GM13977 (cell line): ENCODE results near the gene CADPS.

ENCODE experiments used
- DNase-seq: peaks from one replicate; pipeline ENCODE4 v3.0.0; 2012; ENCODE audit warnings: low spot score
- in situ Hi-C: fragments of 300-500 bp; cut with MboI; formaldehyde crosslinking; loops from one replicate; pipeline ENCODE4 v1.12.0; 2022; ENCODE audit warnings: low sequenced_read_pairs, low pct_unique_long_range_greater_than_20kb, mixed read lengths, inconsistent platforms; ENCODE audit not compliant: unreplicated experiment
- TF ChIP-seq, protein P1 (sequence below): IDR thresholded peaks from 2 replicates; pipeline ENCODE4 v1.5.1; 2012; ENCODE audit warnings: mild to moderate bottlenecking, control low read depth; ENCODE audit not compliant: insufficient read depth; ENCODE audit errors: extremely low read depth, missing control alignments

Gene CADPS

DNA sequence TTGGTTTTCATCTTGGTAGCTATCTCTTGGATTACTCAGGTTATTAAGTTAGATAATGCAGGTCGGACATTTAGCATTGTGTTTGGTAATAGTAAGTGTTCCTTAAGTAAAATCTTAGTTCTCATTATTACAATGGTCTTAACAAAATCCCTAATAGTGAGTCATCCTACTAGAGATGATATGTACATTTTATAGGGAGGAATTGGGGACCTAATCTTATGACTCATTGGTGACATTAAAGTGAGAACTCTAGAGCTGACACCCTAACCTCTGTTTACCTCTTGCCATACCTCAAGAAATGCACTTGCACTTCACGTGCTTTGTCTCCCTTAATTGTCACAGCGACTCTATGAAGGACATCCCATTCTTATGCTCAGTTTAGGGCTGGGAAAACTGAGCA, 174.9 kb downstream of the CADPS start:
- DNase-seq, result no peak
- in situ Hi-C loops, result no loop called here
- TF ChIP-seq, protein P1, sequence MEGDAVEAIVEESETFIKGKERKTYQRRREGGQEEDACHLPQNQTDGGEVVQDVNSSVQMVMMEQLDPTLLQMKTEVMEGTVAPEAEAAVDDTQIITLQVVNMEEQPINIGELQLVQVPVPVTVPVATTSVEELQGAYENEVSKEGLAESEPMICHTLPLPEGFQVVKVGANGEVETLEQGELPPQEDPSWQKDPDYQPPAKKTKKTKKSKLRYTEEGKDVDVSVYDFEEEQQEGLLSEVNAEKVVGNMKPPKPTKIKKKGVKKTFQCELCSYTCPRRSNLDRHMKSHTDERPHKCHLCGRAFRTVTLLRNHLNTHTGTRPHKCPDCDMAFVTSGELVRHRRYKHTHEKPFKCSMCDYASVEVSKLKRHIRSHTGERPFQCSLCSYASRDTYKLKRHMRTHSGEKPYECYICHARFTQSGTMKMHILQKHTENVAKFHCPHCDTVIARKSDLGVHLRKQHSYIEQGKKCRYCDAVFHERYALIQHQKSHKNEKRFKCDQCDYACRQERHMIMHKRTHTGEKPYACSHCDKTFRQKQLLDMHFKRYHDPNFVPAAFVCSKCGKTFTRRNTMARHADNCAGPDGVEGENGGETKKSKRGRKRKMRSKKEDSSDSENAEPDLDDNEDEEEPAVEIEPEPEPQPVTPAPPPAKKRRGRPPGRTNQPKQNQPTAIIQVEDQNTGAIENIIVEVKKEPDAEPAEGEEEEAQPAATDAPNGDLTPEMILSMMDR, result no peak

DNA sequence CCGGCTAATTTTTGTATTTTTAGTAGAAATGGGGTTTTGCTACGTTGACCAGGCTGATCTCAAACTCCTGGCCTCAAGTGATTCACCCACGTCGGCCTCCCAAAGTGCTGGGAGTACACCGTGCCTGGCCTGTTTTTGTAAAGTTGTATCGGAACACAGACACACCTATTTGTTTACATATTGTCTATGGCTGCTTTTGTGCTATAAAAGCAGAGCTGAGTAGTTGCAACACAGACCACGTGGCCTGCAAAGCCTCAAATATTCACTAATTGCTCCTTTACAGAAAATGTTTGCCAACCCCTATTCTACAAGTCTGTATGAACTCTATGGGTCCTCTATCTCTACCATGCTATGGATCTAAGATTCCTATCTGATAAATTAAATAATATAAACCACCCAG, 175.5 kb downstream of the CADPS start:
- in situ Hi-C loops, result no loop called here
- TF ChIP-seq, protein P1, result no peak
- no peak for DNase-seq

DNA sequence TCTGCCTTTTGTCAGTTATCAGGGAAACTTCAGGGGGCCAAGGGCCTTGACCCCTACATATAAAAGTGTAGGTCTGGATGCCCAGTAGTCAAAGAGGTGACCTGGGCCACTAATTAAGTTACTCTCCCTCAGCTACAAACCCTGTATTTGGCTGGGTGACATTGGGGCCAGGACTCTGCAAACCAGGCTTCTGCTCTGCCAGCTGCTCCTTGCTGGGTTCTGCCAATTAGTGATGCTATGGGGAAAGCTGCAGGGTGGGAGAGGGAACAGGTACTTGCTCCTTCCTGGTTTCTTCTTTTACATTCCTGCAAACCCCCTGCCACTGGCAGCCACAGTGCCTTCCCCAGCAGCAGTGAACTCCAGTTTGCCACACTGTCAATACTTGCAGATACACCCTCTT, 179.2 kb downstream of the CADPS start:
- TF ChIP-seq, protein P1, result no peak
- in situ Hi-C loops, result no loop called here
- DNase-seq, result no peak

DNA sequence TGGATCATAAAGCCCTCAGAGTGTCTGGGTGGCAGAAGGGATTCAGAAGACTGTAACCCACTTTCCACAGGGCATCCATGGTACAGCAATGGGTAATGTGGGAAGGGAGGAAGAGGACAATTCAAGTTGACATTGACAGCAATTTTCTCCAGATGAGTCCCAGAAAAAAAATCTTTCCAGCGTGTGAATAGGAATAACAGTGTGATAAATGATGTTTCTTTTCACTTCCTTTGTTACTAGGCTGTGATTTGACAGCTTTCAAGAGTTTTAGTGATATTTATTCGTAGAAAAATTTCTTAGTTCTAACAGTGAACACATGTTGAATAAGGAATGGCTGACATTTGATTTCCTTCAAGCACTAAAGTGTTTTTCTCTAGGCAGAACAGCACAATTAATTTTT, 186.4 kb downstream of the CADPS start:
- TF ChIP-seq, protein P1, result no peak
- no peak for DNase-seq
- in situ Hi-C loops, result no loop called here

GRCh38 chr3:62688050-62688449, 187.2 kb downstream of the CADPS start:
- no peak for DNase-seq
- in situ Hi-C loops, result no loop called here
- TF ChIP-seq, protein P1, result no peak

DNA sequence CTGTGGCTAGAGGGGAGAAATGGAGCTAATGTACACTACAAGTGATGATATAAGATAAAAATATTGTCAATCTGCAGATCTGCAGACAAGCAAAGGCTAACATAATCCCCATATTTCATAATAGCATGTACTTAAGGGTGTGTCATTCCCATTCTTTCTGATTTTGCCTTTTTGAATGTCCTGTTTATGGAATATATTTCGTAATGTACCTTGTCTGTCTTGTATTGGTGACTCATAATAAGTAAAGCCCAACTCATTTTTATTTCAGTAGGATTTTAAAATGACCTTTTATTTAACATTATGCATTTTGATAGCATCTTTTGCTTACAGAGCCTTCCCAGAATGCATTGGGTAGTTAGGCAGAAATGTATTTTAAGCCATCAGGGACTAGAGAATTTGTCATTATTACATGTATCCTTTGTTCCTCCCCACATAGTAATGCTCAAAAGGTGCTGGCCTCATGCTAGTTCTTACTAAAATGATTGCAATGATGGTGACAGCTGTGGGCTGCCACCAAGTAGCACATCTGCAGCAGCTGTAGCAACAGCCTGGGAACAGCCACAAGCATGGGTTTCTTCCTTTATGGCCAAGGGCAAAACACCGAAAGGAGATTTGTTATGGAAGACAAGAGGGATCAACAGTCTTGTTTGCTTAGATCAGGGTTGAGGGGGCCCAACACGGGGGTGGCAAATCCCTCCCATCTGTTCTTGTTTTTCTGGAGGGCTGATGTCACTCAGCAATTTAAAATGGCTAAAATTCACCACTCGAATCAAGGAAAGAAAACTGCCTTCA, 188.5 kb downstream of the CADPS start:
- DNase-seq, result no peak
- TF ChIP-seq, protein P1, result no peak
- in situ Hi-C loops, result no loop called here
